ENCODE results near the gene C10orf95. TPM values are rescaled to one million over a fixed set of nuclear protein-coding genes. Genes with fewer than 3 reads are reported as not detected.

C10orf95 gene
- polyA plus RNA-seq, 4 donors: 0.37 to 2.3 (median 1.0) TPM; not detected in 1

DNA sequence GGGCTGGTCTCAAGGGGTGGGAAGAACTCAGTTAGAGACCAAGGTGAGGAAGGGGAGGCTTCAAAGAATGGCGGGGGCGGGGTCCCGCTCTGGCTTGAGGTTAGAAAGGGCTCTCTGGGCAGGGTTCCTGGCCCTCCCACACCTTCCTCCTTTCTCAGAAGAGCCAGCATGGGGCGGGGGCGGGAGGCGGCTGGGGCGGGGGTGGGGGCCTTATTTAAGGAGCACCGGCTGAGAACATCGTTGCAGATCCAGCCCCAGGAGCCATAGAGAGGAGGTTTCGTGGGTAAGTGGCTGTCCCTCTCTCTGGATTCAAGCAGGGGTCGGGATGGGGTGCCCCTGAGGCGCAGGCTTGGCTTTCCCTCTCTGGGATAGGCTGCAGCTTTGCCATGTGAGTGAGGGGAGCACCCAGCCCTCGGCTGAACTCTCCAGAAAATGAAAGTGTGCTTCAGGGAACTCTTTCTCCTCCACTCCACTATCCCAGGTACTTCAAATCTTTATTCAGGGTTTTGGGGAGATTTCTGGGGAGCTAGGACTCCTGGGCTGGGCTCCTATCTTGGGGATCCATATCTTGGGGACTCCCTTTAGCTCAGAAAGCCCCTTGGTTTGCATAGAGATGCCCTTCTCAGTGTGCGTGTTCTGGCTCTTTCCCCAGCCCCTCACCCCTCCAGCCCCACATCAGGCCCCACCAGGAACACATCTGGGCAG is 15.7 kb downstream of the C10orf95 start:
- no peak for DNase-seq (ENCODE audit: low read depth in 4 of 4, low spot score in 3 of 4)

DNA sequence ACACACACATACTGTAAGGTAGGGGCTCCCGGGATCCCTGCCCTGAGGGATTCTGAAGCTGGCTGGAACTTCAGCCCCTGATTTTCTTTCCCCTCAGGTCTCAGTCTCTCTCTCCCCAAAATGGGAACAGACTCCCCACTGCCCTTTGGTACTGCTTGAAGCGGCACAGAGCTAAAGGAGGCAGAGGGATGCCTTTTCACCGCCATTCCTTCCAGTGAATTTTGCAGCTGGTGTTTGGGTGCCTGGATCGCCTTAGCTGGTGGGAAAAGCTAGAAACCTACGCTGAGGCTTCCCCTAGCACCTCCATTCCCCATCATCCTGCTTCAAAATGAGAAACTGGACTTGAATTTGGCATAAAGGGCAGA is 16.2 kb downstream of the C10orf95 start:
- DNase-seq (ENCODE audit: low read depth in 4 of 4, low spot score in 3 of 4): no peak

DNA sequence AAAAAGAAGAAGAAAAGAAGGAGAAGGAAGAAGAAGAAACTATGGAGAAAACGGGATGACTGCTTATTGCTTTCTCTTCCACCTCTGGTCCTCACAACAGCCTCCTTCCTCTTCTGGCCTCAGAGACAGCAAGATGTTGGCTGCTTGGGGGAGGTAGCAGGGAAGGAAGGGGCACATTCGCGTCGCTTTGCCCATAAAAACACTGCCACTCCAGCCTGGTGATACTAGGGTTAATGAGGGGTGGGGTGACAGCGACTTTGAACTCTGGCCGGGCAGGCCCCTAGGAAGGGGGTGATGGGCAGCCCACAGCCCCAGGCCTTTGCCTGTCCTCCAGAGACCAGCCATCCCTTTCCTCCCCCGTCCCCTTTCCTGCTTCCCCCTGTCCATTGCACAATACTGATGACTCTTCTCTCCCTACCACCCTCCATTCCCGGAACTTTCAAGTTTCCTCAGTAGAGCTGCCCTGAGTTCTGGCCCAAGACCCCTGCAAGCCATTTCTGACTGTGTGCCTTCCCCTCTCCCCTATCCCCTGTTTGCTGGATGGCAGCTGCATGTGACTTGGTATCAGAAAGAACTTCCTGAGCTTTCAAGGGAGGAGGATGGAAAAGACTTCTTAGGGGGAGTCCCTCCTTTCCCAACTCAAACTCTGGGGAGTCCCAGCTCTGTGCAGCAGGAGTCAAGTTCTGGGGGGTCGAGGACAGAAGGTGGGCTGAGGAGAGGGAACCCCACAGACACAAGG is 16.8 kb downstream of the C10orf95 start:
- no peak for DNase-seq (ENCODE audit: low read depth in 4 of 4, low spot score in 3 of 4)

DNA sequence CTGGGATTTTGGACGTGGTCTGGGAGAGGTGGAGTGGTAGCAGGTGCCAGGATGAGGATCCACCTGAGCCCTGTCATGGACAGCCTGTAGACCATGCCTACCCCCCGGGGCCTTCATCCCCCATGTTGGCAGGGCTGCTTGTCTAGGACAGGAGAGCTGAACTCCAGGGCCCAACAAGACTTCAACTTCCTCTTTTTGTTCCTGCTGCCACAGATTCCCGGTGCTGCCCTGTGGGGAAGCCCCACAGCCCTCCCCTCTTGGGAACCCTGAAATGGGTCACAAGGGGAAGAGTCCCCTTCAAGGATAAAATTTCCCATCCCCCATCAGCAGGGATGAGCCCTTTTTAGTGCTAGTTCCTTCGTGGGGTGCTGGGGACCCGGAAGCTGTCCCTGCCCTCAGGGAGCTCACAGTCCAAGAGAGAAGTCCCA is 17.7 kb downstream of the C10orf95 start:
- DNase-seq (ENCODE audit: low read depth in 4 of 4, low spot score in 3 of 4): no peak

DNA sequence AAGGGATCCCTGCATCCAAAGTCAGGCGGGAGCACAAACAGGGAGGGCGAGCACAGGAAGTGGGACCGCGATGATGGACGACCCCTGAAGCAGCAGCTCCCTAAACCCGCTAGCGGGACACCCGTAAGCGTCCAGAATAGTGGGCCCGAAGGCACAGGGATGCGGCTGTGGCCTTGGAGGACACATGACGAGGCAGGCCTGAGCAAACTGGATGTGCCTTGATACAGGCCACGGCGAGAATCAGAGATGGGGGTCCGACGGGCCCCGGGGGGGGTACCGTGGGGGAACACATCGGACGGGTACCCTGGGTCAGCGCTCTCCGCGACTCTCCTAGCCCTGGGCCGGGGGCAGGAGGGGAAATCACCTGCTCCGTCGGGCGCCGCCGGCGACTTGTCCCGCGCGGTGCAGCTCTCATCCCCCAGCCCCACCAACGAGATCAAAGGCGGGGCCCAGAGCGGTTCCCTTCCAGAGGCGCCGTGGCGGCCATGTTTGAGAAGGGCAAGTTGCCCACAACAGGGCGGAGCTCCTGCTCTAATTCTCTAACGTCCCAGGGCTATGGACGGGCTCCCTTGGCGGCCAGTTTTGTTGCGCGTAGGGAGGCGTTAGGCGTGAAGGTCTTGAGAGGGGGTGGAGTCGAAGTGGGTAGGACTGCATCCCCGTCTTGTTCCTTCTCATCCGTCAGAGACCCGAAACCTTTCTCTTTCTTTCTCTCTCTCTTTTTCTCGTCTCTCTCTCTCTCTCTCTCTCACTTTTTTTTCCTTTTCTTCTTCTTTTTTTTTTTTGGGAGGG is 19.0 kb downstream of the C10orf95 start, which contains the start of gene CUEDC2:
Gene CUEDC2 (minus strand): TSS at position 413 of the 789 bp plus-strand sequence. CDS start 7,386 bp downstream, outside the sequence.
- peak; percentile 93 to 97 (median 95) for DNase-seq (ENCODE audit: low read depth in 4 of 4, low spot score in 3 of 4)

DNA sequence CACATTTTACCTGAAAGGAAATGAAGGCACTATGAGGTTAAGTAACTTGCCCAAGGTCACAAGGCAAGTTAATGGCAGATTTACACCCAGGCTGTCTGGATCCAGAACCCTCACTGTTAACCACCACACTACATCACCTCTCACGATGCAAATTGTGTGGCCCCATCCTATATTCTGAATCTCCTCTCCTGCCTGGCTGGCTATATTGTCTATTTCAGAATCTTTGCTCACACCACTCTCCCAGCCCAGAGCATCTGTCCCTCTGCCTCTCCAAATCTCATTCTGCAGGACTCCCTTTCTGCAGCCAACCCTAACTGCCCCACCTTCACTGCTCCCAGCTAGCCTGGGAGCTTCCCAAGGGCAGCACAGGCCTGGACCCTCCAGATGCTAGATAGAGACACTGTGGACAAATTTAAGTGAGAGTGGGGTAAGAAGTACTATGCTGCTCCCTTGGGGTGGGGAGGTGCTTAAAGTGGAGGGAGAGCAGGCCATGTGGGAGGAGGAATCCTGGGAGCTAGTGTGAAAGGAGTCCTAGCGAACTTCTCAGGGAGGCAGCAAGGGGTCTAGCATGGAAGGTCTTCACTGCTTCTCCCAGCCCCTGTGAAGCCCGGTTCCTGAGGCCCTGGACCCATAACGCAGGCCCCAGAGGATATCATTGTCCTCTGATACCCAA is 19.8 kb downstream of the C10orf95 start:
- no peak for DNase-seq (ENCODE audit: low read depth in 4 of 4, low spot score in 3 of 4)

DNA sequence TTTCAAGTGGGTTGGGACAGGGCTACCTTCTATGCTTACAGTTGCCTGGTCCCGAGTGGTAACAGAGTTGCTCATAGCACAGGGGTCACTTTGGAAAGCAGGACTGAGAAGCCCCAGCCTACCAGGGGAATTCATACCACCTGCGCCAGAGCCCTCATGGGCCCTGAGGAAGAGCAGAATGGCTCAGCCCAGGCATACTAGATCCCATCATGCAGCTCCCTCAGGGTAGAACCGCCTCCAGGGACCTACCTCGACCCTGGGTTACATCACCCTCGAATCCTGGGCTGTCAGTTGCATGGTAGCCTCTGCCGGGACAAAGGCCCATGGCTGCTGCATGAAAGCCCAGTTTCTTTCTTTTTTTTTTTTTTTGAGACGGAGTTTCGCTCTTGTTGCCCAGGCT is 21.9 kb downstream of the C10orf95 start:
- no peak for DNase-seq (ENCODE audit: low read depth in 4 of 4, low spot score in 3 of 4)

DNA sequence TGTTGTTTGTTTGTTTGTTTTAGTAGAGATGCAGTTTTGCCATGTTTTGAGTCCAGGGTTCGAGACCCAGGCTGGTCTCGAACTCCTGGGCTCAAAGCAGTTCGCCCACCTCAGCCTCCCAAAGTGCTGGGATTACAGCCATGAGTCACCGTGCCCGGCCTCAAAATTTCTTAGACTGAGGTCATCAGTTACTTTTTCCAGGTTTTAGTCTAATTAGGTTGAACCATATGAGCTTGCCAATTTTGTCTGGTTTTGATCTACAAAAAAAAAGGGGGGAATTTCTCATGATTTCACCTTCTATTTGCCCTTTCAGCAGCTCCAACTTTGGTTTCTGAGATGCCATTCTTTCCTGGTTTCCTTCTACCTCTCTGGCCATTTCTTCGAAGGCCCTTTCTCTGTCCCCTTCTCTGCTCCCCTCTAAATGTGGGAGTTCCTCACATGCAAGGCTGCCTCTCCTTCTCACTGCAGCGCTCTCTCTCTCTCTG is 24.5 kb downstream of the C10orf95 start:
- no peak for DNase-seq (ENCODE audit: low read depth in 4 of 4, low spot score in 3 of 4)

DNA sequence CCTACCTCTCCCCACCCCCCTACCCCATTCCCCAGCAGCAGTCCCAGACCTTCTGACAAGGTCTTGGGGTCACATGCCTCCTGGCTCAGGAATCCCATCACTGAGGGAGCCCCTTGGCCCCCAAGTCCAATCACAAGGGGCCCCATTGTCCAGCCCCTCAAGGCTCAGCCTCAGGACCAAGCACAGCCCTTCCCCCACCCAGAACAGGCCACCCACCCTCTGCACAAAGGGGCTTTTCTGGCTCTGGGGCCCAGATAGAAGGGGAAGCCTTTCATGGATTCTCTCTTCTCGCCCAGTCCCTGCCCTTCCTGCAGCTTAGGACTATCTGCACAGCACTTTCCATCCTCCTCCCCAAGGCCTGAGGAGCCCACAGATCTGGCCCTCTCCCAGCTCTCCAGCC is 25.9 kb downstream of the C10orf95 start:
- no peak for DNase-seq (ENCODE audit: low read depth in 4 of 4, low spot score in 3 of 4)

DNA sequence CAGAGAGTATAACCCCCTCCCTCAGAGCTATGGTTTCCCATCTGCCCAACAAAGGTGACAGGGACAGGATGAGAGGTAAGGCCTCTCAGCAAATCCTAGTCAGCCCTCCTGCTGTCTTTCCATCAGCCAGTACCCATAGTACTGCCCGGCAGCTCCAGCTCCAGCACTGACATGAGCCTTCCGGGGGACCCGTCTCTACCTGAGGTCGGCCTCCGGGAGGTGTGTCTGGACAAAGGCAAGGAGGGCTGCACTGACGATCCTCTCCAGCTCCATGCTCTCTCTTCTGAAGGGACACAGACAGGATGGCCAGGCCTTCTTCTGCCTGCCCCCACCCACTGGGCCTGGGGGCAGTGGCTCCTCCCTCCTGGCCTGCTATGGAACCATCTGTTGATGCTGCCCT is 26.4 kb downstream of the C10orf95 start:
- no peak for DNase-seq (ENCODE audit: low read depth in 4 of 4, low spot score in 3 of 4)

DNA sequence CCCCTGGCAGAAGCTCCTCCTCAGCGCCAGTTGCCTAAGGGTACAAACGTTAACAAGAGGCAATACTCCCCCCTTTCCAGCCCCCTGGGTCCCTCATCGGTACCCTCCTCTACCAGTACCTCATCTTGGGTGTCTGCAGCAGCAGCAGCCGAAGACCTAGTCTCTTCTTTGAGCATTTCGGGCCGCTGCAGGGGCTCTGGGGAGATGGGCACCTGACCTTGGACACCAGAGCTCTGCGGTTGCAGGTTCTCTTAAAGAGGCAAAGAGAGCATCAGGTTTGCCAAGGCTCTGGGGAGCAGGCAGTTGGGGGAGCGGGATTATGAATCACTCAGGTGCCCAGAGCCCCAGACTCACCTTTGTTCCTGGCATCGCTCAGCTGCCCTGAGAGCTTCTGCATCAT is 27.2 kb downstream of the C10orf95 start:
- no peak for DNase-seq (ENCODE audit: low read depth in 4 of 4, low spot score in 3 of 4)

DNA sequence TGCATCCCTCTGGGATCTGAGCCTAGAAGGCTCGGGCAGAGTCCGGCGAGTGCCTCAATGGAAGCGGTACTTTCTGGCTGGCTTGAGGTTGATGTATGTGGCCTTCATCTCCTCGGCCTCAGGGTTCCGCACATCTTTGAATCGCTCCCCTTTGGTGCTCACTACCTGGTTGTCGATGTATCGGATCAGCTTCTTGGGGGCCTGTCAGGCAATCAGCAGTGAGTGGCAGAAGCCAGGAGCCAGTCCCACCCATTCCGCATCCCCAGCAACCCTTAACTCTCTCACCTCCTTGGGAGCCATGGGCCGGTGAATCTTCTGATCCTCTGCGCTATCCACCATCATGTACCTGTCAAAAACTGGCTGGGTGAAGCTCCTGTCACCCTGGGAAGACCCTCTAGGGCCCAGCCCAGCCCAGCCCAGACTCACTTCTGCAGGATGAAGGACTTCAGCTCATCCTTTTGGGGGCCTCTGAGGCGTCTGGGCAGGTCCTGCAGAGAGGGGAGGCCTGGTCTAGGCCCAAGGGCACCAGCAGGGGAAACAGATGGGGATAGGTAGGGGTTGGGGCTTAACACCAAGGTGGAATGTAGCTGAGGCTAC is 27.9 kb downstream of the C10orf95 start:
- no peak for DNase-seq (ENCODE audit: low read depth in 4 of 4, low spot score in 3 of 4)

DNA sequence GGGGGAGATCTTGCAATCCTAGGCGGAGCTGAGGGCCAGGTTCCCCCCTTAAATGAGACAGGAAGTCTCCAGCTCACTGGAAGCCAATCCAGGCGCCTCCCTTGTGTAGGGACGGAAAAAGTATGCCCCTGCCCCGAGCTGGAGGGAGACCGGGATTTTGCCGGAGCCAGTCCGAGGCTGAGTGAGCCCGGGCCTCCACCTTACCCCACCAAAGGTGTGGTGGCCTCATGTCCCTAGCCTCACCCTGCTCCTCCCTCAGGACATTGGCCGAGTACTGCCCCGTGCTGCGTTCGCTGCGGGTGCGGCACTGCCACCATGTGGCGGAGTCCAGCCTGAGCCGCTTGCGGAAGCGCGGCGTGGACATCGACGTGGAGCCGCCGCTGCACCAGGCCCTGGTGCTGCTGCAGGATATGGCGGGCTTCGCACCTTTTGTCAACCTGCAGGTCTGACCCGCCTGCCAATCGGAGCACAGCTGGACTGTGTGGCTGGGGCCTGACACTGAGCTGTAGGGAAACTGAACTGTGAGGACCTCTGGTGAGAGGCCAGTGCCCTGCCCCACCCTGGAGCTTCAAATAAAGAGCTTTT is 28.7 kb downstream of the C10orf95 start:
- DNase-seq (ENCODE audit: low read depth in 4 of 4, low spot score in 3 of 4): no peak

DNA sequence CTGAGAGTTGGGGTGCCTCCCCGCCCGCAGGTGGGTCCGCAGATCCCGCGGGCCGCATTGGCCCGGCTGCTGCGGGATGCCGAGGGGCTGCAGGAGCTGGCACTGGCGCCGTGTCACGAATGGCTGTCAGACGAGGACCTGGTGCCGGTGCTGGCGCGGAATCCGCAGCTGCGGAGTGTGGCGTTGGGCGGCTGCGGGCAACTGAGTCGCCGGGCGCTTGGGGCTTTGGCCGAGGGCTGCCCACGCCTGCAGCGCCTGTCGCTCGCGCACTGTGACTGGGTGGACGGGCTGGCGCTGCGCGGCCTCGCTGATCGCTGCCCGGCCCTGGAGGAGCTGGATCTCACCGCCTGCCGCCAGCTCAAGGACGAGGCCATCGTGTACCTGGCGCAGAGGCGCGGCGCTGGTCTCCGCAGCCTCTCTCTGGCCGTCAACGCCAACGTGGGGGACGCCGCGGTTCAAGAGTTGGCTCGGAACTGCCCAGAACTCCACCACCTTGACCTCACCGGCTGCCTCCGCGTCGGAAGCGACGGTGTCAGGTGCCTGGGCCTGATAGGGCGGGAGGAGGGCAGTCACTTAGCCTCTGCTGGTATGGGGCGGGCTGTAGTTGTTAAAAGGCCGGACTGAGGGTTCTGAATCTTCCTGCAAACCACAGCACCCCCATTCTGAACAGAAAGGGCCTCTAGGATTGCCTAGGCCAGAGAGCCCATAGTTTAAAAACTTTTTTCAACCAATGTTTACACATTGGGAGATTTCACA is 29.4 kb downstream of the C10orf95 start:
- no peak for DNase-seq (ENCODE audit: low read depth in 4 of 4, low spot score in 3 of 4)

DNA sequence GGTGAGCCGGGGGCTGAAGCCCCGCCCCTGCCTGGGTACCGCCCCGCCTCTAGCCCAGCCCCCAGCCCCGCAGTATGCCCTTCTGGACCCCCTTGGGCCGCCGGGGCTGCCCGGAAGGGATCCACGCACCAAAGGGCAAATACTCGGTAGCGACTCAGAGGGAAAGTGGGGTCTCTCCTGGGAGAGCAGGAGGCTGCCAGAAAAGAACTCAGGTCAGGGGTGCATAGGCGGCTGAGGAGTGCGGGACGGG is 29.9 kb downstream of the C10orf95 start:
- no peak for DNase-seq (ENCODE audit: low read depth in 4 of 4, low spot score in 3 of 4)

DNA sequence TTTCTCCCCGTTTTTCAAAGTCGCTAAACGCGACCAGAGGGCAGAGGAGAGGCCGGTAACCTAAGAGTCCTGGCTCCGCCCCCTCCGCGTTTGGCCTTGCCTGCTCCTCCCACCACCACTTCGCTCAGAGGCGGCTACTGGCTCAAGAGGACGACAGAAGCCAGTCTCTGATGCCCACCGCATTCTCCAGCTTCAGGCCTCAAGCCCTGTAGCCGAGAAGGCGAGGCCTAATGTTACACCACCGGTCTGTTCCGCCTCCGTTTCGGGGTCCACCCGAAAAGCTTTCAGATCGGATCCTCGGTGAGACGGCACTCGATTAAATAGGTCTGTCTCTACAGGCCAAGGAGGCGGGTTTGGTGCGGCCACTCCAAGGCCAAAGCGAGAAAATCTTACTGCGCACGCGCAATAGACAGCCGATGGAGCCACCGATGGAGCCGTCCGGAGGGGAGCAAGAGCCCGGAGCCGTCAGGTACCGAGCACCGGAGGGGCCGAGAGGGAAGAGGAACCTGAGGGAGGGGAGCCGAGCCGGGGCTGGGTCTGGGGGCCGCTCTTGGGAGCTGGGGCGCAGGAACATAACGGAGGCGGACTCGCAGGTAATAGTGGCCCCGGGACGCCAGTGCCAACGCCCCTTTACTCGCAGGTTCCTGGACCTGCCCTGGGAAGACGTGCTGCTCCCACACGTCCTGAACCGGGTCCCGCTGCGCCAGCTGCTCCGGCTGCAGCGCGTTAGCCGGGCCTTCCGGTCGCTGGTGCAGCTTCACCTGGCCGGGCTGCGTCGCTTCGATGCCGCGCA is 30.4 kb downstream of the C10orf95 start, which contains the start of gene FBXL15:
Gene FBXL15 (plus strand): TSS at position 123 of the 793 bp plus-strand sequence. CDS start 294 bp downstream, at position 417.
- DNase-seq (ENCODE audit: low read depth in 4 of 4, low spot score in 3 of 4): peak; percentile 95 to 97 (median 96)

DNA sequence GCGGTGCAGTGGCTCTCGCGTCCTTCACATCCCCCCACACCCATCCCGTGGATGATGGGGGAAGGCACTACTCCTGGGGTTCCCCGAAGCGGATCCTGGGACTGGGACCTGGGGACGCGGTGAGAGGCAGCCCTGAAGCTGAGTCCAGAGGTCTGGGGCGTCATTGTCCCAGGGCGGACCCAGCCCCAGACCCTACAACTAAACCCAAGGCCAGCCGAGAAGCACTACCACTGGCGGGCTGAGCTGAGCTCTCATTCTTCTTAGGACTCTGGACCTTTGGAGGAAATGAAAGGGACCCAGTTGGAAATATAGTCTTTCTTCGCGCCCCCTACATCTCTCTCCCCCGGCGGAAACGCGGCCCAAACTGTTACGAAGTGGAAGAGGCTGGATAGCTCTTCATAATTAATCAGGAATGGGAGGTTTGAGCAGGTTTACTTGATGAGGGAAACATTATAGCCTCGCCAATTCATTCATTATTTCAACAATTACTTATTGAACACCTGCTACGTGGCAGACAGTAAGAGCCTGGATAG is 31.1 kb downstream of the C10orf95 start:
- no peak for DNase-seq (ENCODE audit: low read depth in 4 of 4, low spot score in 3 of 4)

Measured in left renal pelvis (tissue), 4 donors.